GM21528 (cell line): Measurements from ENCODE around the gene FRMPD4.

ENCODE experiments used
- ATAC-seq: cut with Tn5 transposase; IDR thresholded peaks from one replicate; pipeline ENCODE4 v1.9.1; 2021; ENCODE audit warnings: mild to moderate bottlenecking, moderate library complexity; ENCODE audit not compliant: unreplicated experiment, low FRiP score

The FRMPD4 gene

DNA sequence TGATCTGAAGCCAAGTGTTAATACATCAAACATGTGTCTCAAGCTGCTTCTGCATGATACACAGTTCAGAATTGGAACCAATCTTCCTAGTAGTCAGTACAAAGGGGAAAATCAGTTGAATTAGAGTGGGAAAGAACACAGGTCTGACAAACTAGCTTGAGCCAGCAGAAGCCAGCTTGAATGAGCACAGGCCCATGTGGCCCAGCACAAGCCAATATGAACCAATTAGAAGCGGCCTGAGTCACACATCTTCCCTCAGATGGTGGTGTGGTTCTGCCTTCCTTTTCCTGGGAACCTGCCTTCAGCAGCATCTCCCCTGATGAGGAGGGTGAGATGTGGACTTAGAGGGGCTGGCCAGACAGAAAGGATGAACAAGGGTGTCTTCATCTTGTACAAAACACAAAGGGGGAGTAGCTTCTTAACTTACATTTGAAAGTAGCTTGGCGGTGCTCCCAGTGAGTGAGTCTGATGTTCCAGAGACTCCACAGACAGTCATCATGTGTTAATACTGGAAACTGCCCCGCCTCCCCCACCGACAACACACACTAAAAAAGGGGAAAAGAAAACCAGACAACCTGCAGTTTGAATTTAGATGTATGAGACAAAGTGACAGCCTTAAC, 72.0 kb downstream of the FRMPD4 start:
- ATAC-seq, result no peak

- no peak for ATAC-seq
Measured at GRCh38 chrX:12210971-12211370, 72.7 kb downstream of the FRMPD4 start.

DNA sequence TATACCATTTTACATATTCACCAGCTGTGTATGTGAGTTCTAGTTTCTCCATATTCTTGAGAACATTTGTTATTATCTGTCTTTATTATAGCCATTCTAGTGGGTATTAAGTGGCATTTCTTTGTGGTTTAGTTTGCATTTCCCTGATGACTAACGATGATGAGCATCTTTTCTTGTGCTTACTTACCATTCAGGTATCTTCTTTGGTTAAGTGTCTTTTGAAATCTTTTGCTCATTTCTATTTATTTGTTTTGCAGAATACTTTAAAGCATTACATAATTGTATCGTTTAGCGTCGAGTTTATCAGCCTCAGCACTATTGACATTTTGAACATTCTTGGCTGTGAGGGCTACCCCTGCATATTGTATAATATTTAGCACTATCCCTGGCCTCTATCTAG, 85.4 kb downstream of the FRMPD4 start:
- ATAC-seq, result no peak

GRCh38 chrX:12225107-12225506, 86.8 kb downstream of the FRMPD4 start:
- no peak for ATAC-seq

- no peak for ATAC-seq
Measured at GRCh38 chrX:12227412-12228041, 89.3 kb downstream of the FRMPD4 start.

DNA sequence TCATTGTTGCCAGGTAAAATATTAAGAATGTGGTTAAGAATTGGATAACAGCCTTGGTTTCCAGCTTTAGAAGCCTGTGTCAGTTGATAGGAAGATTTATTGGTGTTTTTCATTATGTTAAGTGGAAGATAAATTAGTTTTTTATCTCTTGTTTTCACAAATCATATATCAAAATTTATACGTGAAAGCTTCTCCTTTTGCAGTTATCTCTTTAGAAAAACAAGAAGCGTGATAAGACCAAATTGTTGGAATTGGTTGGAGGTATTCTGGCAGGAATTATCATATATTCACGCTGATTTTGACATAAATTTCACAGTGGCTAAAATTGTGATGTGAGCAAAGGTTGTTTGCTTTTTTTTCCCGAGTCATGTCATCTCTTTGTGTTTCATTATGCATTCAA, 90.6 kb downstream of the FRMPD4 start:
- no peak for ATAC-seq

DNA sequence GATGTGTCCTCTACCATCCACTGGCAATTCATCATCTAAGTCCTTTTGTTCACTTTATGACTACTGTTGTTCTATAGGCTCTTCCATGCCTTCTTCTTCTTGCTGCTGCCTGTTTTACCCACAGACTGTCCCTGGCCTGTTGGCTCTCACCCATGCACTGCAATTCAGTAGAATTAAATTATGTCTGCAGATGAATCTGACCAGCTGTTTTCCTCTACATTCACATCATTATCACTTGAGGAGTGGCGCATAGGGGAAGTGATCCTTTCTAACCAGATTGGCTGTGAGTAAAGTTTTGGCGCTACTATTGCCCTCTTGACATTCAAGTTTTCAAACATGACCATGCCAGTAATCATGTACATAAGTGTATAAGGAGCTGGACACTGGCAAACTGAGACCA, 91.7 kb downstream of the FRMPD4 start:
- no peak for ATAC-seq

DNA sequence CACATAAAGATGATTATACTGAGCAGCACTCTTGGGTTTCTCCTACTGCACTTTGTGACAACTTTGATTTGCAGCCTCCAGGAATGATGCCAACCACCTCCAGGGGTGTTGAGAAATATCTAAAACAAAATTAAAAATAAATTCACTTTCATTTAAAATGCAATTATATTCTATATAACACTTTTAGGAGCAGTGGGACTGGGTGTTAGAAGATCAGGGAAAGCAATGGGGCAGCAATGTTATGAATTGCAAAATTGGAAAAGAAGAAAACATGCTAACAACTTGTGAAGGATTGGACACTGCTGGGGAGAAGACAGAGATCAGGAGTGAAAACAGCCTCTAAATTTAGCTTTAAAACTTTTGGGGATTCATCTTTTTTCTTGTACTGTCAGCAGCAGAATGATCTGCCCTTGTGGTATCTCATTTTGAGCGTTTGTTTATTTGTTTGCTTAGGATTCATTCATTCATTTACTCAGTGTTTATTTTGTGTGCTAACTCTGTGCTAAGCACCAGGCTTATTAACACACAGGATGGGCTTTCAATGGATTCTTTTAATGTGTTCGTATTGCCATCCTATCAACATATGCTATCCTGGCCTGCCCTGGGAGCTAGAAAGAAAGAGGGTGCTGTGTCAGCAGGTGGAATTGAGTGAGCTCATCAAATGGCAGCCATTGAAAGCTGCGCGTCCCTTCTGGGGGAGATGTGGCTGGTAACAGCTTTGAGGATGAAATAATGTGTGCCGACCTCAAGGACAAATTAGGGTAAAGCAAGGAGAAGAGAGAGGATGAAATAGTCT, 96.5 kb downstream of the FRMPD4 start:
- no peak for ATAC-seq

DNA sequence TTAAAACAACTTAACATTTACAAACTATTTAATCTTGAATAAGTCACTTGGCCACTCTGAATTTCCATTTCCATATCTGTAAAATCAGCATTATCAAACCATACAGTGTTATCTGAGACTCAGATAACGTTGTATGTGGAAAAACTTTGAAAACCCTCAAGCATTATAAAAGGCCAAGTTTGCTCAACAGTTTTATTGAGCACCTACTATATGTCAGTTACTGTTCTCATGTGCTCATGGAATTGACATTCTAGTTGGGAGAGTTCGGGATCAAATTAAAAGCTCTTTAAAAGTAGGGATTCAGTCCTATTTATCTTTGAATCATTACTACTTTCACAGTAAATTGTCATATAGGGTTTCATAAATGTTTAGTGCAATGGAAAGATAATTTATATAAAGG, 97.9 kb downstream of the FRMPD4 start:
- ATAC-seq, result no peak

DNA sequence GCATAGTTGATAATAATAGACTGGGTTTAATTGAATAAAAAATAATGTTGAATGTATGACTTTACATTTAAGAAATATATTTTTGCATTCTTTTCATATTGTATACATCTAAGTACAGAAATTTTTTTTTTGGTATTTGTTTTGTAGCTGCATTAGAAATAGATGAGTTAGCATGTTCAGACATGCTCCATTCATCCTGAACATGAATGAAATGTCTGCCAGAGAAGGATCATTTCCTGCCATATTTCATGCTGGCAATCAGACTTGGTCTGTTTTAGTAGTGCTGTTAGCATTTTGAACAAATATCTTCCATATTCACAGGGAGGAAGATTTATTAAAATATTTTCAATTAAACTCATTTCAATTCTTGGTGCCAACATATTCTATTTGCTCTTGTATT, 98.9 kb downstream of the FRMPD4 start:
- no peak for ATAC-seq

- no peak for ATAC-seq
Measured at GRCh38 chrX:12237771-12238170, 99.5 kb downstream of the FRMPD4 start.

DNA sequence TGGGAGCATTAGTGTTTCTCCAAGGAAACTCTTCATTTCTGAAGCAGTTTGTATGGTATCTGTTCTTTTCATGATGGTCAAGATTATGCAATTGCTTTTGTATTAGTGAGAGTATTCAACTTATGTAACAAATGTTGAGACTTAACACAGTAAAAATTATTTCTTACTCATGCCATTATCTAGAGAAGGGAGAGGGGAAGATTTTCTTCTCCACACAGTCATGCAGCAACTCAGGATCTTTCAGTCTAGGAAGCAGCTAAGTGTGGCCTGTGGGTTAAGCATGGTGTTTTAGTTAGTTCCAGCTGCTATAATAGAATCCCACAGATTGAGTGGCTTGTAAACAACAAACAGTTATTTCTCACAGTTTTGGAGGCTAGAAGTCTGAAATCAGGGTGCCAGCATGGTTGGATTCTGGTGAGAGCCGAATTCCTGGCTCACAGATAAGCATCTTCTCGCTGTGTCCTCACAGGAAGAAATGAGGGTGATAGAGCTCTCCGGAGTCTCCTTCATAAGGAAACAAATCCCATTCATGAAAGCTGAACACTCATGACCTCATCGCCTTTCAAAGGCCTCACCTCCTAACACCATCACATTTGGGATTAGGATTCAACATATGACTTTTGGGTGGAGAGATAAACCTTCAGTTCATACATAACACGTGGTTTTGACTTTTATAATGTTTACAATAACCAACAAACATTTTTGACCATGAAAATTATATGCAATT, 101.2 kb downstream of the FRMPD4 start:
- ATAC-seq, result no peak

DNA sequence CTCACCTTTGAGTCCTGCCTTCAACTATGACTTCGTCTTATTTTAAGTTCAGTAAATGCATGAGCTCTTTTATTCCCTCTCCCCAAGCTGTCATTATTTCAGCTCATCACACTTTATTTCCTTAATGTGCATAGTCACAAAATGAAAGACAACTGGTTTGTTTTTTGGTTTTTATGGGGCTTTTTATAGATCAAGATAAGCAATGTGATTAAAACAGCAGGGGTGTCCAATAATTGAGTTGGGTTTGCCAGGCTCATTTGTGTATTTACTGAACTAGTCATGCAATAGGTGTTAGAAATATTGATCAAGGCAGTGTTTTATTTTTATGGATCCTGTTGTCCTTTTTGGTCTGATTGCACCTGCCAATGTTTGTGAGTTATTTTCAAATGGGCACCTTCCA, 102.2 kb downstream of the FRMPD4 start:
- no peak for ATAC-seq

DNA sequence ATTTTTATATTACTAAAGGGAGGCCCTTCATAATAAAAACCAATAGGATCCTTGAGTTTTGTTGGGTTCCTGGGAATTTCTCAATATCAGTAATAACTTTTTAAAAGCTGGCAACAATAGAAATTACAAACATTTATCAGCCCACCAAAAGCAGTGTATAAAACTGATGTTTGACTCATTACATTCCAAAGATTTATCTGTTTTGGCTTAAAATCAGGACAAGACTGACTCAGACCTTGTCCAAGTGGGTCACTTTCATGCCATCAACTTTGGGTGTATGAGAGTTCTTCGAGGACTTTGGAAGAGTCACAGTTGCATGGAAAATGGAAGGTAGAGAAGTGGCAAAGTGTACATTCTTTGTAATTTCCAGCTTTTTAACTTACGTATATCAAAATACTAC, 102.8 kb downstream of the FRMPD4 start:
- ATAC-seq, result no peak

- ATAC-seq, result no peak
Measured at GRCh38 chrX:12245650-12246645, 107.7 kb downstream of the FRMPD4 start.

DNA sequence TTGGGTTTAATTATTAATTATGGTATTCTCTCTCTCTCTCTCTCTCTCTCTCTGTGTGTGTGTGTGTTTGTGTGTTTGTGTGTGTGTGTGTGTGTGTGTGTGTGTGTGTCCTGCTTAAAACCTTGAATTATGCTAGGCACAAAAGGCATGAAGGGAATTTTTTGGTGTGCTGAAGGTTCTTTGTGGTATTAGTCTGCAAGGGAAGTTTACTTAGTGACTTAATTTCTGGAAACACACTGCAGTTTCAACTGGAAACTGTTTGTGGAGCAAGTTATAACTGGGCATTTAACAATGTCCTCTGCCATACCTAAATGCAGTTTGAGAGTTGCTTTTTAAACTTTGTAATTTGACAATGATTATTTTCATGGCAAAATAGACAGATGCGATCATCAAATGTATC, 111.7 kb downstream of the FRMPD4 start:
- no peak for ATAC-seq

- ATAC-seq, result no peak
Measured at GRCh38 chrX:12263211-12263610, 124.9 kb downstream of the FRMPD4 start.

GRCh38 chrX:12269484-12269883, 131.2 kb downstream of the FRMPD4 start:
- no peak for ATAC-seq

DNA sequence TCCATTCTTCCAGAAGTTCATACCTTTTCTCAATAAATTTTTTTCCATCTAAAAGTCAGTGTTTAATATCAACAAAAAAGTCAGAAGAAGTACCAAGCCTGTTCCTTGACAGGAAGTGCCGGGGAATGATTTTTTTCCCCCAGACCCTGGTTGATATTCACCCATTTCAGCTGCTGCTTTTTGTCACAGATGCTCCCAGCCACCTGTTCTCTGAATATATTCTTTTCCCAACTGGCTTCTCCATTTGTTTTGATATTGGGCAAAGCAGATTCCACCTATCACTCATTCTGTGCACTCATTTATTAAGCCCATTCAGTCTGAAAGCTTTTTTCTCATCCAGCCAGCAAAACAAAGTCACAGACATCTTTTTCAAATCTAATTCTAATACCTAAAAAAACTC, 139.9 kb downstream of the FRMPD4 start:
- ATAC-seq, result no peak

DNA sequence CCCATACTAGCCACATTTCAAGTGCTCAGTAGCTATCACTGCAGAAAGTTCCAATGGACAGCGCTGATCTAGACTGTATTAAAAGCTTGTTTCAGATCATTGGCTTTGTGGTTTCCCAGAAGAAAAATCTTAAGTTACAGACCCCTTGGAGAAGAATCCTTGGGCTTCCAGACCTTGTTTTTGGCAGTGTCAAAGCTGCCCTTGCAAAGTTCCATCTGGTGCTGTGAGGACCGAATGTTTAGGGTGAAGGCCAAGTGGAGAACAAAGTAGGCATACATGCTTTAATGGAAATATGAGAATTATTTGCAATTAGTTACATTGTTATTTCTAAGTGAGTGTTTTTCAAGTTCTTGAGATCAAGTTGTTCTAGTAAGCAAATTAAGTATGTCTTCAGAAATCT, 144.7 kb downstream of the FRMPD4 start:
- ATAC-seq, result no peak
